ENCODE data around the gene HNRNPAB. TPM values are rescaled to one million over a fixed set of nuclear protein-coding genes. Genes with fewer than 3 reads are reported as not detected.

Gene HNRNPAB
- total RNA-seq, 1 experiment from 2014 or later: 408 TPM

DNA sequence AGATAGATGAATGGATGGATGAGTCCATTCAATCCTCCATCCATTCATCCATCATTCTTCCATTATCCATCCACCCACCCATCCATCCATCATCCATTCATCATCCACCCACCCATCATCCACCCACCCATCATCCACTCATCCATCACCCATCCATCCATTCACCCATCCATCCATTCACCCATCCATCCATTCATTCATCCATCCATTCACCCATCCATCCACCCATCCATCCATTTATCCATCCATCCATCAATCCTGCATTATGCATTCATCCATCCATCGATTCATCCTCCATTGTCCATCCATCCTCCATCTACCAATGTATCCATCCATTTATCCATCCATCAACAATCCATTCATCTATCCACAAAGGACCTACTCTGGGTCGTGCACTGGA lies 41.1 kb downstream of the HNRNPAB start:
- POLR2A ChIA-PET (ENCODE audit: low non-redundant PET): no interaction called here

GRCh38 chr5:178246624-178247279 lies 42.4 kb downstream of the HNRNPAB start:
- no TSS peak for BruUV-seq (replicated peaks)
- no peak for TF ChIP-seq EZH2 (IDR thresholded peaks at IDR 0.05; ENCODE audit: borderline replicate concordance, low read depth, low read length, poor library complexity, severe bottlenecking)
- TF ChIP-seq, protein P1, sequence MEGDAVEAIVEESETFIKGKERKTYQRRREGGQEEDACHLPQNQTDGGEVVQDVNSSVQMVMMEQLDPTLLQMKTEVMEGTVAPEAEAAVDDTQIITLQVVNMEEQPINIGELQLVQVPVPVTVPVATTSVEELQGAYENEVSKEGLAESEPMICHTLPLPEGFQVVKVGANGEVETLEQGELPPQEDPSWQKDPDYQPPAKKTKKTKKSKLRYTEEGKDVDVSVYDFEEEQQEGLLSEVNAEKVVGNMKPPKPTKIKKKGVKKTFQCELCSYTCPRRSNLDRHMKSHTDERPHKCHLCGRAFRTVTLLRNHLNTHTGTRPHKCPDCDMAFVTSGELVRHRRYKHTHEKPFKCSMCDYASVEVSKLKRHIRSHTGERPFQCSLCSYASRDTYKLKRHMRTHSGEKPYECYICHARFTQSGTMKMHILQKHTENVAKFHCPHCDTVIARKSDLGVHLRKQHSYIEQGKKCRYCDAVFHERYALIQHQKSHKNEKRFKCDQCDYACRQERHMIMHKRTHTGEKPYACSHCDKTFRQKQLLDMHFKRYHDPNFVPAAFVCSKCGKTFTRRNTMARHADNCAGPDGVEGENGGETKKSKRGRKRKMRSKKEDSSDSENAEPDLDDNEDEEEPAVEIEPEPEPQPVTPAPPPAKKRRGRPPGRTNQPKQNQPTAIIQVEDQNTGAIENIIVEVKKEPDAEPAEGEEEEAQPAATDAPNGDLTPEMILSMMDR (conservative IDR thresholded peaks at IDR 0.05; ENCODE audit: low read depth, low read length): no peak
- H3K27ac ChIP-seq (ENCODE audit: low read depth, low read length, poor library complexity, severe bottlenecking): no peak overlapping the region
- POLR2A ChIA-PET (ENCODE audit: low non-redundant PET): no interaction called here
- no peaks in the 10 kb centered on the region for H3K36me3 ChIP-seq (ENCODE audit: insufficient read depth, low read length, poor library complexity, severe bottlenecking)
- CTCF ChIA-PET: no interaction called here
- no peaks in the 10 kb centered on the region for H3K9me3 ChIP-seq (ENCODE audit: low read depth, low read length, poor library complexity, severe bottlenecking)
- DNase-seq (ENCODE audit: low spot score): no peak
- no peak overlapping the region for H3K4me3 ChIP-seq (ENCODE audit: low read depth, low read length, poor library complexity, severe bottlenecking)
- H3K4me1 ChIP-seq (ENCODE audit: insufficient read depth, low read length, poor library complexity, severe bottlenecking): no peaks in the 10 kb centered on the region
- no peaks in the 10 kb centered on the region for H3K27me3 ChIP-seq (replicated peaks; ENCODE audit: insufficient read depth, low read depth, low read length, poor library complexity)
- intact Hi-C loops (cut with micrococcal nuclease; ENCODE audit: unreplicated experiment): no loop called here

More for the DNA sequence above, 41.1 kb downstream of the HNRNPAB start:
- CTCF ChIA-PET: no interaction called here
- H3K27ac ChIP-seq (ENCODE audit: low read depth, low read length, poor library complexity, severe bottlenecking): no peak overlapping the region
- intact Hi-C loops (cut with micrococcal nuclease; ENCODE audit: unreplicated experiment): no loop called here
- no peak overlapping the region for H3K4me3 ChIP-seq (ENCODE audit: low read depth, low read length, poor library complexity, severe bottlenecking)
- no TSS peak for BruUV-seq (replicated peaks)
- H3K4me1 ChIP-seq (ENCODE audit: insufficient read depth, low read length, poor library complexity, severe bottlenecking): no peaks in the 10 kb centered on the region
- no peaks in the 10 kb centered on the region for H3K27me3 ChIP-seq (replicated peaks; ENCODE audit: insufficient read depth, low read depth, low read length, poor library complexity)
- no peak for DNase-seq (ENCODE audit: low spot score)
- TF ChIP-seq, protein P1 (conservative IDR thresholded peaks at IDR 0.05; ENCODE audit: low read depth, low read length): no peak
- no peak for TF ChIP-seq EZH2 (IDR thresholded peaks at IDR 0.05; ENCODE audit: borderline replicate concordance, low read depth, low read length, poor library complexity, severe bottlenecking)
- H3K9me3 ChIP-seq (ENCODE audit: low read depth, low read length, poor library complexity, severe bottlenecking): no peaks in the 10 kb centered on the region
- no peaks in the 10 kb centered on the region for H3K36me3 ChIP-seq (ENCODE audit: insufficient read depth, low read length, poor library complexity, severe bottlenecking)

DNA sequence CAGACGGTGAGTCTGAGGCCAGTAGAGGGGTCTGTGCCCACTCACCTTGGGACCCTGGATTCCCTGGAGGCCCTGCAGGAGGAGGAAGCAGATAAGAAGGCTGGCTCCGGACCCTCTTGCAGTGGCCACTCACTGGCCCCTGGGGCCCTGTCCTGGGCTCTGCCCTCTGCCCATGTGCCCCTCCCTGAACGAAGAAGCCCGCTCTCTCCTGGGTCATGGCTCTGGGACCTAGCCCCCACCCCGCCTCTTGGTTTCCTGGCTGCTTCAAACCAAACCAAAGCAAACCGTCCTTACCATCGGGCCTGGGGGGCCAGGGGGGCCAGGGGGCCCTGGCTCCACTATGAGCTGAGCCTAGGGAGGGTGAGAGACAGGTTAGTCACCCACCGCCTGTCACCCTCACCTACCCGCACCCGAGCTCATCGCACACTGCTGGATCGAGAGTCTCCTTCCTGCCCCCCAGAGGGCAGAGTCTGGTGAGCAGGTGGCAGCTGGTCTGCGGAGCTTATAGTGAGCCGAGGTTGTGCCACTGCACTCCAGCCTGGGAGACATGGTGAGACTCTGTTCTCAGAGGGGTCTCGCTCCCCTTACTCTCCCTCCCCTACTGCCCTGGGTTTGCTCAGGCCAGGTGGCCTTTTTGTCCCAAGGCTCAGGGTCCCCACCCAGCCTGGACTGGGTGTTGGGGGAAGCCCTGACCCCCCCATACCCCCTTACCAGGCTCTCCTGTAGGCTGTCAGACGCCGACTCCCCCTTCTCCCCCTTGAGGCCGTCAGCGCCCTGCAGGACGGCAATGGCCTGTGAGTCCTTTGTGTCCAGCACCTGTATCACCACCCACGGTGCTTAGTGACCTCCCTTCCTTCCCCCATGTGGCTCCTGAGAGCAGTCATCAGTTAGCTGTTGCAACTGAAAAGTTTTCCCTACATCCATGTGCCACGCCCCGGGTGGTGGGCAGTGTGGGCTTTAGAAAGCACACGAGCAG lies 43.4 kb downstream of the HNRNPAB start:
- POLR2A ChIA-PET (ENCODE audit: low non-redundant PET): no interaction called here
- TF ChIP-seq, protein P1 (conservative IDR thresholded peaks at IDR 0.05; ENCODE audit: low read depth, low read length): no peak
- TF ChIP-seq EZH2 (IDR thresholded peaks at IDR 0.05; ENCODE audit: borderline replicate concordance, low read depth, low read length, poor library complexity, severe bottlenecking): no peak
- BruUV-seq (replicated peaks): no TSS peak
- Histone ChIP-seq H3K4me3 (ENCODE audit: low read depth, low read length, poor library complexity, severe bottlenecking) (no peak overlapping the region), H3K9me3 (ENCODE audit: low read depth, low read length, poor library complexity, severe bottlenecking) (no peaks in the 10 kb centered on the region), H3K27ac (ENCODE audit: low read depth, low read length, poor library complexity, severe bottlenecking) (no peak overlapping the region), H3K4me1 (ENCODE audit: insufficient read depth, low read length, poor library complexity, severe bottlenecking) (no peaks in the 10 kb centered on the region), H3K36me3 (ENCODE audit: insufficient read depth, low read length, poor library complexity, severe bottlenecking) (no peaks in the 10 kb centered on the region), H3K27me3 (replicated peaks; ENCODE audit: insufficient read depth, low read depth, low read length, poor library complexity) (no peaks in the 10 kb centered on the region)
- no peak for DNase-seq (ENCODE audit: low spot score)
- intact Hi-C loops (cut with micrococcal nuclease; ENCODE audit: unreplicated experiment): no loop called here
- CTCF ChIA-PET: no interaction called here

Measured in A673 (cell line).